Upper lobe of left lung (tissue), 6 donors: ENCODE measurements around the gene TOP1. TPM values are rescaled to one million over a fixed set of nuclear protein-coding genes. Genes with fewer than 3 reads are reported as not detected.

ENCODE experiments used
- ATAC-seq, 2 donors: fragments of 200-7000 bp; cut with Tn5 transposase; one replicate each; pipeline ENCODE4 v1.9.1; 2022; ENCODE audit warnings: mild to moderate bottlenecking in 2 of 2, moderate library complexity in 2 of 2; ENCODE audit not compliant: low FRiP score in 2 of 2
- DNase-seq, 2 donors: peaks; one replicate each; pipeline ENCODE4 v3.0.0-alpha.2; 2019 to 2020
- H3K27ac ChIP-seq, 4 donors: fragments of 200-600 bp; sonication (generic); one replicate each; pipeline ENCODE4 v1.5.1; 2016 to 2019
- H3K27me3 ChIP-seq, 4 donors: fragments of 200-600 bp; sonication (generic); one replicate each; pipeline ENCODE4 v1.5.1; 2017 to 2019
- H3K36me3 ChIP-seq, 4 donors: fragments of 200-600 bp; sonication (generic); one replicate each; pipeline ENCODE4 v1.5.1; 2016 to 2019
- H3K4me1 ChIP-seq, 4 donors: fragments of 200-600 bp; sonication (generic); one replicate each; pipeline ENCODE4 v1.5.1; 2018 to 2019
- H3K4me3 ChIP-seq, 4 donors: fragments of 200-600 bp; sonication (generic); one replicate each; pipeline ENCODE4 v1.5.1; 2017 to 2019; ENCODE audit warnings: mild to moderate bottlenecking in 2 of 4, moderate library complexity in 1 of 4
- H3K9me3 ChIP-seq, 4 donors: fragments of 200-600 bp; sonication (generic); one replicate each; pipeline ENCODE4 v1.5.1; 2018 to 2019
- EP300 ChIP-seq, 4 donors: sonication (generic); formaldehyde crosslinking; IDR thresholded peaks; one replicate each; pipeline ENCODE4 v1.5.1; 2017; ENCODE audit warnings: antibody characterized with exemption in 4 of 4, control low read depth in 2 of 4
- POLR2A ChIP-seq, 4 donors: fragments of 450-650 bp; IDR thresholded peaks; one replicate each; pipeline ENCODE4 v1.5.1; 2016 to 2017; ENCODE audit warnings: antibody characterized with exemption in 4 of 4, mild to moderate bottlenecking in 2 of 4
- POLR2AphosphoS5 ChIP-seq, 2 donors: sonication (generic); formaldehyde crosslinking; IDR thresholded peaks; one replicate each; pipeline ENCODE4 v1.5.1; 2017; ENCODE audit warnings: antibody characterized with exemption in 2 of 2
- WGBS, 2 donors: methylation state at CpG; one replicate each; pipeline ENCODE4 v1.1.5; 2017 to 2018; 5-methylcytosine and 5-hydroxymethylcytosine counted together
- total RNA-seq, 6 donors: library from RNA; depleted of rRNA in 4 of 6; stranded (reverse); fragments of >200 nt in 4 of 6; gene quantifications; one replicate each; pipeline versions ENCODE4 v1.1.0 to v1.2.1, GENCODE V29; 2016 to 2021
- TF ChIP-seq, protein P1 (sequence below), 6 experiments: fragments of 450-650 bp in 4 of 6; fragments of 200-600 bp in 2 of 6; sonication (generic) in 2 of 6; IDR thresholded peaks; one replicate each; pipeline ENCODE4 v1.5.1; 2016 to 2019; ENCODE audit warnings: antibody characterized with exemption in 6 of 6
- donor health status: DM: no; HTN: no; CAD: no; lungs with moderate emphysema.
- donor health status: DM: no; HTN: yes; CAD: no; lungs with severe emphysema.

The TOP1 gene
- total RNA-seq, 6 donors from 2014 or later = 39.8 to 94.2 (median 49.0) TPM

DNA sequence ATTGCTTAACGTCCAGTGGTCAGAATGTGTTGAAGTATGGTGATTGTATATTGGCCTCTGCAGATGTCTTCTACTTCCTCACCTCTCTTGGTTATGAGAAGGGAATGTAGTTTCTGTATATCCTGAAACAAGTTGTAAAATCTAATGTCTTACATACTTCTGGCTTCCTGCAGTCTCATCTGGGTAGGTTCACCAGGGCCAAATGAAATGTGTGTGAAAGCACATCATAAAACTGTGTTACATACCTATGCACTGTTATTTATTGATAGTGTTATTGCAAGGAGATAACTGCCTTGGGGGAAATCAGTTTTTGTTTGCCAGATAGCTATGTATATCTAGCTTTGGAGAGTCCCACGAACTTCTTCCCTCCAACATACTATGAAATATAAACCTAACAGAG, 73.0 kb downstream of the TOP1 start:
- TF ChIP-seq POLR2AphosphoS5 (IDR thresholded peaks at IDR 0.05) = no peak
- TF ChIP-seq, protein P1, sequence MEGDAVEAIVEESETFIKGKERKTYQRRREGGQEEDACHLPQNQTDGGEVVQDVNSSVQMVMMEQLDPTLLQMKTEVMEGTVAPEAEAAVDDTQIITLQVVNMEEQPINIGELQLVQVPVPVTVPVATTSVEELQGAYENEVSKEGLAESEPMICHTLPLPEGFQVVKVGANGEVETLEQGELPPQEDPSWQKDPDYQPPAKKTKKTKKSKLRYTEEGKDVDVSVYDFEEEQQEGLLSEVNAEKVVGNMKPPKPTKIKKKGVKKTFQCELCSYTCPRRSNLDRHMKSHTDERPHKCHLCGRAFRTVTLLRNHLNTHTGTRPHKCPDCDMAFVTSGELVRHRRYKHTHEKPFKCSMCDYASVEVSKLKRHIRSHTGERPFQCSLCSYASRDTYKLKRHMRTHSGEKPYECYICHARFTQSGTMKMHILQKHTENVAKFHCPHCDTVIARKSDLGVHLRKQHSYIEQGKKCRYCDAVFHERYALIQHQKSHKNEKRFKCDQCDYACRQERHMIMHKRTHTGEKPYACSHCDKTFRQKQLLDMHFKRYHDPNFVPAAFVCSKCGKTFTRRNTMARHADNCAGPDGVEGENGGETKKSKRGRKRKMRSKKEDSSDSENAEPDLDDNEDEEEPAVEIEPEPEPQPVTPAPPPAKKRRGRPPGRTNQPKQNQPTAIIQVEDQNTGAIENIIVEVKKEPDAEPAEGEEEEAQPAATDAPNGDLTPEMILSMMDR (IDR thresholded peaks at IDR 0.05) = no peak
- H3K4me3 ChIP-seq = no peak overlapping the region
- ATAC-seq (no peak), DNase-seq (no peak)
- no peaks in the 10 kb centered on the region for H3K27me3 ChIP-seq
- H3K36me3 ChIP-seq = peaks cover 32 to 91% (median 70%) of the 10 kb centered on the region in 4 donors
- peaks cover 0 to 4% (median 0%) of the 10 kb centered on the region in 4 donors for H3K4me1 ChIP-seq
- H3K9me3 ChIP-seq = no peaks in the 10 kb centered on the region
- 91 to 93% methylated on average over 2 of the region's 2 CpGs for WGBS, 2 donors
- H3K27ac ChIP-seq = no peak overlapping the region

- DNase-seq (no peak), ATAC-seq (no peak)
- no peak overlapping the region for H3K4me3 ChIP-seq
- H3K9me3 ChIP-seq = no peaks in the 10 kb centered on the region
- no peaks in the 10 kb centered on the region for H3K4me1 ChIP-seq
- peaks cover 9 to 76% (median 40%) of the 10 kb centered on the region in 4 donors for H3K36me3 ChIP-seq
- H3K27ac ChIP-seq = no peak overlapping the region
- TF ChIP-seq EP300 (IDR thresholded peaks at IDR 0.05) (no peak), POLR2A (IDR thresholded peaks at IDR 0.05) (no peak), POLR2AphosphoS5 (IDR thresholded peaks at IDR 0.05) (no peak)
- TF ChIP-seq, protein P1 (IDR thresholded peaks at IDR 0.05) = no peak
- H3K27me3 ChIP-seq = no peaks in the 10 kb centered on the region
- WGBS, 2 donors = 87 to 95% methylated on average over 1 of the region's 1 CpG
Measured at GRCh38 chr20:41108531-41108930, 79.9 kb downstream of the TOP1 start.

- H3K27me3 ChIP-seq = no peaks in the 10 kb centered on the region
- H3K27ac ChIP-seq = no peak overlapping the region
- H3K9me3 ChIP-seq = no peaks in the 10 kb centered on the region
- no peak overlapping the region for H3K4me3 ChIP-seq
- no peak for DNase-seq
- H3K4me1 ChIP-seq = no peaks in the 10 kb centered on the region
- 96% methylated on average over 11 of the region's 11 CpGs for WGBS, 2 donors
- TF ChIP-seq POLR2A (IDR thresholded peaks at IDR 0.05) = no peak
- TF ChIP-seq, protein P1 (IDR thresholded peaks at IDR 0.05) = no peak
- TF ChIP-seq POLR2AphosphoS5 (IDR thresholded peaks at IDR 0.05) = no peak
- TF ChIP-seq EP300 (IDR thresholded peaks at IDR 0.05) = no peak
- H3K36me3 ChIP-seq = peaks cover 9 to 76% (median 44%) of the 10 kb centered on the region in 4 donors
- no peak for ATAC-seq
Measured at GRCh38 chr20:41110012-41110411, 81.4 kb downstream of the TOP1 start.

DNA sequence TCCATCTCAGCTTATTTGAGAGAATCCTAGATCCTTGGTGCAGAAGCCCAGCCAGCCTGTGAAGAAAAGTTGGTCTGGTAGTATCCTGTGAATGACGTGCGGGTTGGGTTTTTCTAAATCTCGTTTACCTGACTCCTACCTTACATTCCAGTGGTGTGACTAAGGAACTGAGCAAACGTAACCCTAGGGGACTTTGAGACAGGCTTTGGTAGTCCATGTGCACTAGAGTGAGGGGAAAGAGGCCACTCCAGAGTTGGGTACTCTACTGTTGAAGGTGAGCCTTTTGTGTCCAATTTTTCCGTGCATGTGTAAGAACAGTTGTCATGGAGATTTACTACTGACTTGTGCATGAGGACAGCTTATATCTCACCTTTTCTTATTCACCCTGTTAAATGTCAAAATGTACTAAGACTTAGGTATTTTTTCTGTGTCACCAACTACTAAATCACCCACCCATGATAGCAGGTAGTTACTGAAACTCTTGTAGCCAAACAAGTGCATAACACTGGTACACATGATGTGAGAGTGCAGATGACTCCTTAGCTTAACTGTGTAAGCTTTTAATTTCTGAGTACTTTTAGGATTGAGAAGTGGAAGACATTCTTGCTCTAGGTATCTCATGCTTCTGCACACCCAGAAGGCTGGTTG, 82.4 kb downstream of the TOP1 start:
- Histone ChIP-seq H3K36me3 (peaks cover 17 to 79% (median 49%) of the 10 kb centered on the region in 4 donors), H3K4me3 (no peak overlapping the region), H3K27ac (no peak overlapping the region), H3K9me3 (no peaks in the 10 kb centered on the region), H3K27me3 (no peaks in the 10 kb centered on the region), H3K4me1 (no peaks in the 10 kb centered on the region)
- DNase-seq = no peak
- TF ChIP-seq, protein P1 (IDR thresholded peaks at IDR 0.05) = no peak
- no peak for TF ChIP-seq POLR2A (IDR thresholded peaks at IDR 0.05)
- TF ChIP-seq EP300 (IDR thresholded peaks at IDR 0.05) = no peak
- peak in 1 of 2 donors; percentile 84 for ATAC-seq
- WGBS, 2 donors = 71 to 89% methylated on average over 5 of the region's 5 CpGs

DNA sequence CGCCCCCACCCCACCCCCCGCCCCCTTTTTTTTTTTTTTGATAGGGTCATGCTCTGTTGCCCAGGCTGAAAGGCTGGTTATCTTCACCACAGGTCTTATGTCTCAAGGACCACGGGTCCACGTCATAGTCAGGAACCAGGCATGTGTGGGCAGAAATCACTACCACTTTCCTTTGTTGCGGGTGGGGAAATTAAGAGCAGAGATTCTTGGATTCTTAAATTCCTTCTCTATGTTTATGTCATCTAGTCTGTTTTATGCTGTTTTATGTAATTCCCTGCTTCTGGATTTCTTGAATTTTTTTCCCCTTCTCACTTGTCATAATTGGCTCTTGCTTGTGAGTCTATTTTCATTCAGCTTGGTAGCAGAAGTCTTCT, 82.9 kb downstream of the TOP1 start:
- H3K36me3 ChIP-seq = peaks cover 22 to 84% (median 54%) of the 10 kb centered on the region in 4 donors
- TF ChIP-seq, protein P1 (IDR thresholded peaks at IDR 0.05) = no peak
- TF ChIP-seq EP300 (IDR thresholded peaks at IDR 0.05) (no peak), POLR2AphosphoS5 (IDR thresholded peaks at IDR 0.05) (no peak), POLR2A (IDR thresholded peaks at IDR 0.05) (no peak)
- H3K27ac ChIP-seq = no peak overlapping the region
- H3K4me1 ChIP-seq = no peaks in the 10 kb centered on the region
- no peak for ATAC-seq
- WGBS, 2 donors = 80 to 94% methylated on average over 5 of the region's 5 CpGs
- H3K4me3 ChIP-seq = no peak overlapping the region
- no peak for DNase-seq
- H3K9me3 ChIP-seq = no peaks in the 10 kb centered on the region
- H3K27me3 ChIP-seq = no peaks in the 10 kb centered on the region
